GM19351 (cell line): ENCODE data around the gene RFXANK.
"Not testable (repeated sequence)": the region's sequence is repeated elsewhere in the genome, so short reads cannot be mapped to it uniquely, and the experiment has no call there.

Source experiments
- ATAC-seq: cut with Tn5 transposase; IDR thresholded peaks from one replicate; pipeline ENCODE4 v1.9.1; 2021; ENCODE audit warnings: mild to moderate bottlenecking, moderate library complexity; ENCODE audit not compliant: unreplicated experiment

Gene RFXANK

DNA sequence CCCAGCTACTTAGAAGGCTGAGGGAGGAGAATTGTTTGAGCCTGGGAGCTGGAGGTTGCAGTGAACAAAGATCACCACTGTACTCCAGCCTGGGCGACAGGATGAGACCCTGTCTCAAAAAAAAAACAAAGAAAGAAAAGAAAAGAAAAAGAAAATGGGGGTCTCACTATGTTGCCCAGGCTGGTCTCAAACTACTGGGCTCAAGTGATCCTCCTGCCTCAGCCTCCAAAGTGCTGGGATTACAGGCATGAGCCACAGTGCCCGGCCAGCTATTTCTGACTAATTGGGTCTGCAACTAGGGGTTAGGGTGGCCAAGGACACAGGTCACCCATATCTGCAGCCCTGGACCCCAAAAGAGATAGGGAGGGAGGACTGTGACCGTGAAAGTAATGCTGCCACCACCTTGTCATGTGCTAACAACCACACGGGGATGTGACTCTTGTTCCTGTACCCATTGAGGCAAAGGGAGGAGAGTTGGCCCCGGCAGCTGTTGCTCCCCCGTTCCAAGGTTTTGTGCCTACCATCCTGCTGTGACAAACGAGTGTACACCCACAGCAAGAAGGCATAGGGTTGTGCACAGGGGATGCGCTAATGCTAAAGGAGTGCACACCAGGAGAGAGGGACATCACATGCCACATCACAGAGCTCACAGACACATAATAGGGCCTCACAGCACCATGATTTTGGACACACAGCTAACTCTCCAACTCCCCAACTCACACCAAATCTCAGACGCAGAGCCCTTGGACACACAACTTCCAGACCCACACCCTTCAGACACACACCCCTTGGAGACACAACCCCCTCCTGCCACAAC is 22.6 kb upstream of the RFXANK start:
- ATAC-seq: no peak

DNA sequence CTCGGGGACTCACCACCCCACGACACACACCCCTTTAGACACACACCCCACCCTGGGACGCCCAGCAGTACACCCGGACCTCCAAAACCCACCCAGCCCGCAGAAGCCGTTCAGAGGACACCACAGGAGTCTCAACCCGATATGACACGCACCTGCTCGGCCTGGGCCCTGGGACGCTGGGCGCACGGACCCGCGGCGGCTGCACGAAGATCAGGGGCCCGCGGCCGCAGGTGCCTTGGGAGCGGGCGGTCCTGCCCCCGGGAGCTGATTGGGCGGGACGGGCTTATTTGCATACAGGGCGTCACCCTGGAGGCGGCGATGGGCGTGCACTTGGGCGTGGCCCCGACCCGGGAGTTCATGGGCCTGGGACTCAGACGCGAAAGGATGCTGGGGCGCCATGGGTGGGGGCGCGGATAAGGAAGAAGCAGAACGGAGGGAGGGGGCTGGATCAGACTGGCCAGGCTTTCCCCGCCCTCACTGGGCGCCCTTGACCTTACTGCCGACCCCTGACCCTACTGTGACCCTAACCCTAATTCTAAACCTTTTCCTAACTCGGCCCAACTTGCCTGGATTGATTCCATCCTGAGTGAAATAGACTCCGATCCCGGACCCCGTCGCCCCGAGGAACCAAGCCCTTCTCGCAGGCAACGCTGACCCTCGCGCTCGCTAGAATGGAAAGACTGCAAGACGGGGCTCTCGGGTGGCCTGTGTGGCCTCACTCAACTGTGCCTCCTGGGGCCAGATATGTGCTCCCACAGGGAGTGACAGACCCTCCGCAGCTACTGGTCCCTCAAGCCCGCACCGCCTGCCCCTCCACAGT is 21.8 kb upstream of the RFXANK start, which contains the start of gene MEF2B:
MEF2B (minus strand) TSS at position 211 of the 820 bp plus-strand sequence. CDS start 19,528 bp downstream, outside the sequence.
- peak; percentile 89 for ATAC-seq

DNA sequence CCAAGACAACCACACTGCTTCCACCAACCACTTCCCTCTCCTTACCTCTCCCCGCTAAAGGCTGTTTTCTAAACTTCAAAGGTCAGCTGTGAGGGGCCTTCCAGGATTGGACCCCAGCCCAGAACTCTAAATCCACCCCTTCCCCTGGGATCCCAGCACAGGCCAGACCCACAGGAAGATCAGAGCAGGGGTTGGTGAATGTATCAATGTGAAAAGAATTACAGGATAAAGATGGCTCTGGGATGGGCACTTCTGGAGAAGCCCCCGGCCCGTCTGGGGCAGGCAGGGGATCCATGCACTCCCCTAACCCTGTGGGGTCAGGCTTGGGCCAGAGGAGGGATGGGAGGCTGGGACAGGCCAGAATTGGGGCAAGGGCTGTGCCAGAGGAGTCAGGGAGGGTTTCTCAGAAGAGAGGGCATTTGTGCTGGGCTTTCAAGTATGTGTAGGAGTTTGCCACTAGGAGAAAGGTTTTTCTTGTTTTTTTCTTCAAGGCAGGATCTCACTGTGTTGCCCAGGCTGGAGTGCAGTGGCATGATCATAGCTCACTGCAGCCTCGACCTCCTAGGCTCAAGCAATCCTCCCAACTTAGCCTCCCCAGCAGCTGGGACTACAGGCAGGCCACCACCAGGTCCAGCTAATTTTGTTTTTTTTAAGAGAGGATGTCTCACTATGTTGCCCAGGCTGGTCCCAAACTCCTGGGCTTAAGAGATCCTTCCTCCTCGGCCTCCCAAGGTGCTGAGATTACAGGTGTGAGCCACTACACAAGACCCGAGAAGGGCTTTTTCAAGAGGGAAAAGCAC is 21.0 kb upstream of the RFXANK start:
- no peak for ATAC-seq

DNA sequence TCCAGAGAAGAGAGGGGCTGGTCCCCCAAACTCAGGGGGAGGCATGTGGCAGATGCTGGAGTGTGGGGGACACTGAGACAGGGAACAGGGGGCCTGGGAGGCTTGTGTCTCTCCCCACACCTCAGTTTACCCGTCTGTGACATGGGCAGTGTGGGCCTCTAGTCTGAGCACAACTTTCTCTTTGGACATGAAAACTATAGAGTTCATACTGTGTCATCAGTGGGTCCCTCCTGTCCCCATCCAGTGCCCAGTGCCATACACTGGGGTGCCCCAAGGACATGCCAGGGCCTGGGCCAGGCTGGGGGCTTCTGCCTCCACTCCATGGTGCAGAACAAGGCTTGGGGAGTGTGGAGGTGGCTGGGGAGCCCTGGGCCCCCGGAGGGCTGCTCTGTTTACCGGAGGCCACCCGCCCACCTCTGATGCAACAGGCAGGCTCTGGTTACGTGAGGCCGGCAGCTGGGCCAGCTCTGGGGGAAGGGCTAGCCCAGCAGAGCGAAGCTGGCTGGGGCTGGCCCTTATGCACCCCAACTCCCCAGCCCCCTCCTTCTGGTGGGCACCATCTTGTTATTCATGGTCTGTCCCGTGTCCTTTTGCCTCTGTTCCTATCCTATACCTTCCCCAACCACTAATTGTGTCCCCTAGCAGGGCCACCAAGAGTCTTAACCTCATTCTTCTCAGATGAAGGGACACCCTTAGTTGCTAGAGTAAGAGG is 20.1 kb upstream of the RFXANK start:
- no peak for ATAC-seq

DNA sequence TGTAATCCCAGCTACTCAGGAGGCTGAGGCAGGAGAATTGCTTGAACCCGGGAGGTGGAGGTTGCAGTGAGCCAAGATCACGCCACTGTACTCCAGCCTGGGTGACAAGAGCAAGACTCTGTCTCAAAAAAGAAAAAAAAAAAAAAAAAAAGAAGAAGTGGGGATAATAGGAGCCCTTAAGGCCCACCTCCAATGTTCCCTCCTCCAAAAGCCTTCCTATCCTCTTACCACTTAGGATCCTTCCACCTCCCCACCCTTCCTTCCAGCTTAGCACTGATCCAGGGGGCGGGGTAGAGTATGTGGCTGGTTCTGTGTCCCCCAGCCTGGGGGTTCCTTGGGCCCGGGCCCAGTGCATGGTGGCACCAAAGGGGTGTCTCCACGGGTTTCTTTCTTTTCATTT is 18.8 kb upstream of the RFXANK start:
- ATAC-seq: not testable (repeated sequence)

DNA sequence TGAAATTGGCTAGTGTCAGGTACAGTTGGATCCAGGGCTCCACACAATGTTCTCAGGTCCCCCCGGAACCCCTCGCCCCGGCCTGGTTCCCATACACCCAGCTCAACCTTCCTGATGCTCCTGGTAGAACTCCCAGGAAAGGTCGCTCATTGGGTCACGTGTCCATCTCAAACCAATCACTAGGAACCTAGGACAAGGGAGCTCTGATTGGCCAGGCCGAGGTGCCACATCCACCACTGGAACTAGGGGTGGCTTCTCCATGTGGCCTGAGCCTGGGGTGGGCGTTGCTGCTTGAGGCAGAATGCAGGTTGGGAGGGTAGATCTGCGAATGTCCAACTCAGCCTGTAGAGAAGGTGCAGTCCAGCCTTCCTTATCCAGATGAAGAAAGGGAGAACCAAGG is 15.1 kb upstream of the RFXANK start:
- no peak for ATAC-seq

DNA sequence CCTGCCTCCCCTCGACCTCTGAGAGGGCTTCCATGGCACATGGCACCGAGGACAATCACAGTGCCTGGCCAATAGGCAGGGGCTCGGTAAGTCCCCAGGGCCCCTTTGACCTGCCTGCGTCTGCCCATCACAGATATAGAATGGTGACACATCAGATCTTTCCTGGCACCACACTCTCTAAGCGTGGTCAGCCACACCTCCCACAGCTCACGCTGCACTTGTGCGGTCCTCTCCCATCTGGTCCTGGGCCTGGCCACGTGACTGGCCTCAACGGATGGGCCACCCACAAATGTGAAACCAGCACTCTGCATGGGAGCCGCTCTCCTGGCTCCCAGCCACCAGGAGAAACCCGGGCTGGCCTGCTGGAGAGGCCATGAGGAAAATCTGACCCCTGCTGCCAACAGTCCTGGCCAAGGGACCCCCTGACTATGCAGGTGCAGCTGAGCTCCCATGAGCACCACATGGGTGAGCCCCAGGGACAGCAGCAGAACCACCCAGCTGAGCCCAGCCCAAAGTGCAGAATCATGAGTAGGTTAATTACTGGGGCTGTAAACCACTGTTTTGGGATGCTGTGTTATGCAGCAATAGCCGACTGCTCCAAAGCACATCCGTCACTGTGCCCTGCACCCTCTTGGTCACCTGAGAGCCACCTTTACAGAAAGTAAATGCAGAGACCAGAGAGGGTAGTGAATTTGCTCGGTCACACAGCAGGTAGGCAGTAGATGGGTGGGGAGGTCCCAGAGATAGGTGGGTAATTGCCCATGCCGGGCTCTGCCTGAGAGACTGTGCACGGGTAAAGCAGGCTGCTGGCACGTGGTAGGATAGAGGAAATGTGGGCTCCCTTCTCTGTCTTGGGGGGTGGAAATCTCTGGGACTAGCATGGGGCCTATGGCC is 12.3 kb upstream of the RFXANK start:
- no peak for ATAC-seq

DNA sequence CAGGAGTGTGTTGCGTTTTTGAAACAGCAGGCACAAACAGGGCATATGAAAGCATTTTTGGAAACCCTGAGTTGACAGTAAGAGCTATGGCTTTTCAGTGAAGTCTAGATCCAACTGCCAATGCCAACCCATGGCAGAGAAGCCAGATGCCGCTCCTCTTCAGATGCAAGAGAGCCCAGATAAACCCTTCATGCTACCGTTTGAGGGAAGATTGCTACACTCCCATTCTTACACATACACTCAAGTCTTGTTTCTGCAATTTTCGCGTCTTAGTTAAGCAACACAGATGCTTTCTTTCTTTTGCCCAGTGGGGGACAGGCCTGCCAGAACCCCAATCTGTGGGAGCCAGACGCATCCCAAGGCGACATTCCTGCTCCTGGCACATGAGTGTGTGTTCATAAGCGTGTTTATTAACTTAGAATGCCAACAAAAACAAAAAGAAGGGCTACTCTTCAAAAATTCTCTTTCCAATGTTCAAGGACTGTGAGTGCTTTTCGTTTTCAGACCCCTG is 10.5 kb upstream of the RFXANK start:
- no peak for ATAC-seq

DNA sequence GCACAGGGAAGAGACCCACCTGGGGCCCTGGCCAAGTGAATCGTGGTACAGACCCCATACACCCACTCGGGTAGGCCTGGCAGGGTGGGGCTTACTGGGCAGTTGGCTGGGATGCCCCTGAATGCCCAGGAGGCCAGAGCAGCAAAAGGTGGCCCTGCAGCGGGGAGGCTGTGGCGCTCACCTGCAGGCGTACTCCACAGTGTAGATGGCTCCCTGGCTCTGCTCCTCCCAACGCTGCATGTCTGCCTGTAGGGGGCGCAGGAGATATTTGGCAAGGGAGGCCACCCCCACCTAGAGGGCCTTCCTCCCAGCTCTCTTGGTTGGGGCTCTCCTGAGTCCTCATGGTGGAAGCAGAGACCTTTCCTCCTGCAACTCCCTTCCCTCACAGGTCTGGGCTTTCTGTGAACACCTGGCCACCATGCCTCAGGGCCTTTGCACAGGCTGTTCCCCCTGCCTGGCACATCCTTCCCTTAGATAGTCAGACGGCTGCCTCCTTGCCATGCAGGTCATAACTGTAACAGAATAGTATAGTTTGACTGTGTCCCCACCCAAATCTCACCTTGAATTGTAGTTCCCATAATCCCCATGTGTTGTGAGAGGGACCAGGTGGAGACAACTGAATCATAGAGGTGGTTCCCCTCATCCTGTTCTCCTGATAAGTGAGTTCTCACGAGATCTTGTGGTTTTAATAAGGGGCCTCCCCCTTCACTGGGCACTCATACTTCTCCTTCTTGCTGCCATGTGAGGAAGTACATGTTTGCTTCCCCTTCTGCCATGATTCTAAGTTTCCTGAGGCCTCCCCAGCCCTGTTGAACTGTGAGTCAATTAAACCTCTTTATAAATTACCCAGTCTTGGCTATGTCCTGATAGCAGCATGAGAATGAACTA is 6.0 kb upstream of the RFXANK start:
- ATAC-seq: no peak

DNA sequence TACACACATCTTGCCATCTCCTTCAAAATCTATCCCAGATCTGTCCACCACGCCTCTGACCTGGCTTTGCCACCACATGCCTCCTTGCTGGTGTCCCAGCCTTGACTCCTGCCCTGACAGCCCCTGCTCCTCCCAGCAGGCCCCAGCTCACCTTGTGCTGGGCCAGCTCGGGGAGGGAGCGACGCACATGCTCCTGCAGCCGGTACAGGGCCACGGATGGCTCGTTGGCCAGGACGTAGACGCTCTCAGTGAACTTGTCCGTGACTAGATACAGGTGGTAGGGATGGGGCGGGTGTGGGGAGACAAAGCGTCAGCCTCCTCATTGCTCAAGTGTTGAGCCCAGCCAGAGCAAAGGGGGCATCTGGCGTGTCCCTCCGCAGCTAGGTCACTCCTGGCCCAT is 5.3 kb upstream of the RFXANK start:
- ATAC-seq: no peak

DNA sequence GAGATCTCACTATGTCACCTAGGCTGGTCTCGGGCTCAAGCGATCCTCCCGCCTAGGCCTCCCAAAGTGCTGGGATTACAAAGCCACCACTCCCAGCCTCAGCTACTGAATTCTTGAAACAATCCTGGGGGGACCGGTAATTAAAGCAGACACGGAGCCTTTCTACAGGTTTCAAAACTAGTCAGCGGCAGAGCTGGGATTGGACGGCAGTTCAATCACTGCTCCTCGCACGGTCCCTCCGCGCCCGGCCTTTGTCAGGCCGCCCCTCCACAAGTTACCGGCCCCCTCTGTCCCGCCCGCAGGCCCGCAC is 335 bp upstream of the RFXANK start:
- ATAC-seq: no peak

DNA sequence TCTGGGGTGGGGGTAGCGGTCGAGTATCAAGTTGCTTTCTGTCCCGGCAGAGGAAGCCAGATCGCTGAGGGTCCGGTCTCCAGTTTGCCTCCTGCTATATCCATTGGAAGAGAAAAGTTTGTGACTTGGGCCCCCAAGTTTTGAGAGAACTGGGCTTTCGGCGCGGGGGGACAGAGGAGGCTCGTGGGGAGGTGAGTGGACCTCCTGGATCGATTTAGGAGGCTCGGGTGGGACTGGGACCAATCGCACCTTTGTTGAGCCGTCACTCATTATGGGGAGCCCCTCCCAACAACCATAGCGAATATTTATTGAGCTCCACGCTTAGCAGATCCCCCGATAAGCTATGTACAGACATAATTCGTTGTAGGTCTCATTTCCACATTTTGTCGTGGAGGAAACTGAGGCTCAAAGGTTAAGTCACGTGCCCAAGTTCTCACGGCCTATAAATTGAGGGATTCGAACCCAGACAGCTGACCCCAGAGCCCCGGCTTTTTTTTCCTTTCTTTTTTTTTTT is 909 bp downstream of the RFXANK start:
- peak; percentile 2 for ATAC-seq

DNA sequence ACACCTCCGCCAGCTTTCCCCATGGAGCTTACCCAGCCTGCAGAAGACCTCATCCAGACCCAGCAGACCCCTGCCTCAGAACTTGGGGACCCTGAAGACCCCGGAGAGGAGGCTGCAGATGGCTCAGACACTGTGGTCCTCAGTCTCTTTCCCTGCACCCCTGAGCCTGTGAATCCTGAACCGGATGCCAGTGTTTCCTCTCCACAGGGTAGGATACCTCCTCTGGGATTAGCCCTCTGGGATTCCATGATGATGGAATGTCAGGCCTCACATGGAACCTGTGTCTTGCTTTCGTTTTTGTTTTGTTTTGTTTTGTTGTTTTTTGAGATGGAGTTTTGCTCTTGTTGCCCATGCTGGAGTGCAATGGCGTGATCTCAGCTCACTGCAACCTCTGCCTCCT is 1.9 kb downstream of the RFXANK start:
- ATAC-seq: no peak

DNA sequence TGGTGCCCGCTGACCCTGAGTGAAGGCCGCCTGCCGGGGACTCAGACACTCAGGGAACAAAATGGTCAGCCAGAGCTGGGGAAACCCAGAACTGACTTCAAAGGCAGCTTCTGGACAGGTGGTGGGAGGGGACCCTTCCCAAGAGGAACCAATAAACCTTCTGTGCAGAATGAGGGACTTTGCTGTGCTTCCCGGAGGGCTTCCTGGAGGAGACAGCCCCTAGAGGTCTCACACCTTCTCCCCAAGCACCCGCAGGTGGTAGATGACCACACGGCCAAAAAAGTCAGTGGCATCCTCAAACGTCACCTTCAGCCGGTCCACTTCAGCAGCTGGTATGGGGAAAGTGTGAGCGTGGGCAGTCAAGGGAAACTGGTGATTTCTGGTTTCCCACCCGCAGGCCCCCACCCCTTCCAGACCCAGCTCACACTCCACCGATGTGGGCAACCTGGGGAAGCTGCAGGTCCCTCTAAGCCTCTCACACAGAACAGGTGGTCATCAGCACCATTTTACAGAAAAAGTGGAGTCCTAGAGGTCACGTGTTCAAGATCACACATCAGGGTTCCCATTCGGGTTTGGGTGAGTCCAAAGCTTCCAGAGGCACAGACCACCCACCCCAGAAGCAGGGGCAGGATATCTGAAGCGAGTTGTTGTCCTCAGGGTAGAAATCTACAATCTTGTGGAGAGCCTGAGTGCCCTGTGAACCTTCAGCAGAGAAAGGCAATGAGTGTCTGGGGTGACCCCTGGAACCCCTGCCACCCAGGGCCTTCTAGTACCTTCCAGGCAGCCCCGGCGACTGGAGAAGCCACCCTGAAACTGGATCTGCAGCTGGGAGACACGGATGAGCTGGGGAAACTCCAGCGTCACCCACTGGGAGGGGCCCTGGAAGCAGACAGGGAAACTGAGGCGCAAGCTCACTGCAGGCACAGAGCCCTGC is 9.9 kb downstream of the RFXANK start:
- no peak for ATAC-seq

DNA sequence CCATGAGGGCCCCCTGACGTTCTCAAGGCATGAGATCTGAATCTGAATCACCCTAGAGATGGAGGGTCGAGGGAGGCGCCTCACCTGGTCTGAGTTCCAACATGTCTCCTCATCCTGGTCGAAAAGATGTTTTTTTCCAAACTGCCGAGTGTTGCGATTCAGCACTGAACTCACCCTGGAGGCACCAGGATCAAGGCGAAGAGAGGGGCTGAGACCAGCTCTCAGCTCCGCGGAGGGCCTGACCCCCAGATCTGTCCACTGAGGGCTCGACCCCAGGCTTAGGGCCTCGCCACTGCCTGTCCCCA is 10.6 kb downstream of the RFXANK start:
- ATAC-seq: no peak

DNA sequence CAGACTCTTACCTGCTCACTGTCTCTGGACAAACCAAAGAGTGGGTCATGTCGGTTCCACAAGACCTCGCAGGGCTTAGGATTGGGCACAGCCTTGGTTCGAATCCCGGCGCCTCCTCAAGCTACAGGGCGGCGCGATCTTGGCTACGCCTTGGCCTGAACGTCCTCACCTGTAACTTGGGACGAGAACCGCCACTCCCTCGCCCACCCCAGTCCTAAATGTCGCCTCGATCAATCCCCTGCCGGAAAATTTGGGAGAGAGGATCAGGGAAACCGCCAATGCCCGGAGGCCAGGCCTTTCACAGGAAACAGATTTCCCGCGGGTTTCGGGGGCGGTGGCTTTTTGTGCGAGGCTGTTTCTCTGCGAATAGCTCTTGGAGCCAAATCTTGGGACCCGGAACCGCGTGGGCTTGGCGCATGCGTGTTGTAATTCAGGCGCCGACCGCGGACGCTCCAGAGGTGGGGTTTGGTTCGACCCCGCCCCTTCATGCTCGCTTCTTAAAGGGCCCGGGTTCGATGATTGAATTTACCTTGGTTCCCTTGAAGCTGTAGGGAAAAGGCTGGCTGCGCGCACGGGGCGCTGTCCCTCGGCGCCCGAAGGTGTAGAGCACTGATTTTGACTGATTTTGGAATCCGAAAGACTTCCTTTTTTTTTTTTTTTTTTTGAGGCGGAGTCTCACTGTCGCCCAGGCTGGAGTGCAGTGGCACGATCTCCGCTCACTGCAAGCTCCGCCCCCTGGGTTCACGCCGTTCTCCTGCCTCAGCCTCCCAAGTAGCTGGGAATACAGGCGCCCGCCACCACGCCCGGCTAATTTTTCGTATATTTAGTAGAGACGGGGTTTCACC is 11.2 kb downstream of the RFXANK start, which contains the start of gene NR2C2AP:
NR2C2AP (minus strand) TSS at position 403 of the 845 bp plus-strand sequence; CDS start at position 49, 354 bp downstream.
- ATAC-seq: peak; percentile 82
